Astrocyte of the spinal cord (primary cell): ENCODE results near the gene LYST.
"Not testable (repeated sequence)": the region's sequence is repeated elsewhere in the genome, so short reads cannot be mapped to it uniquely, and the experiment has no call there.

Experiments
- DNase-seq: peaks from one replicate; pipeline ENCODE4 v3.0.0; 2011; ENCODE audit warnings: low read depth, low spot score
- H3K4me3 ChIP-seq: 2 replicates; pipeline ENCODE4 v1.5.1; 2011; ENCODE audit warnings: low read depth, mild to moderate bottlenecking, low read length, moderate library complexity
- in situ Hi-C: cut with HindIII; loops from 2 replicates; pipeline ENCODE4 v1.10.0; 2017; ENCODE audit warnings: low sequenced_read_pairs
- TF ChIP-seq, protein P1 (sequence below): IDR thresholded peaks from 2 replicates; pipeline ENCODE4 v1.5.1; 2012; ENCODE audit warnings: low read depth, mild to moderate bottlenecking, low read length, inconsistent platforms

LYST gene

DNA sequence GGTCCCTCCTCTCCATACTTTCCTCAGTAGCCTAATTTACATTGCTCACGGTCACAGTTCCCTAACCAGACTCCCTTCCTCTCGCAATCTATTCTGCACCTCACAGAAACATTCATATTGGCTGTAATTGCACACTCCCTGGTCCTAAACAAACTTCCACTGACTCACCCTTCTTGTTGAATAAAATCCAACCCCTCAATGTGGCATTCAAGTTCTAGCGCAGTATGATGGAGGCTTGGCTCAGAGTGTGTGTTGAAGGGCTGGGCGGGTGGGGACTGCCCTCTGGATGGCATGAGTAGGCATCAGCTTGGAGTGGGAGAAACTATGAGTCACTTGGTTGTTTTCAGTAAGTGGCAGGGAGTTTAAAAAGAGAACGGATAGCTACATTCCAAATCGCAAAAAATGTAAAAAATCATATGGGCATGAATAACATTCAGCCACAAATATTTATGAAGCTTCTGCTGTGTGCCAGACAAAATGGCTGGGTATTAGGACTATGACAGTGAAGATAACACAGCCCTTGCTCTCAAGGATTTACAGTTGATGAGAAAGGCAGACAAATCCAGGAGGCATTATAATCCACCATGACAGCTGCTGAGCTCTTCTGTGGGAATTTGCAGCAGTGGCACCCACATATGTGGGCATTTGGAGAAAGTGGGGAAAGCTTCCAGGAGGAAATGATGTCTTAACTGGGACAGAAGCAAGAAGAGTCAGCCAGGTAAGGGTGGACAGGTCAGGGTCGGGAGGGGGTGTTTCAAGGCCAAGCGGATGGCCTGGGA lies 42.2 kb upstream of the LYST start:
- no peak overlapping the region for H3K4me3 ChIP-seq
- TF ChIP-seq, protein P1, sequence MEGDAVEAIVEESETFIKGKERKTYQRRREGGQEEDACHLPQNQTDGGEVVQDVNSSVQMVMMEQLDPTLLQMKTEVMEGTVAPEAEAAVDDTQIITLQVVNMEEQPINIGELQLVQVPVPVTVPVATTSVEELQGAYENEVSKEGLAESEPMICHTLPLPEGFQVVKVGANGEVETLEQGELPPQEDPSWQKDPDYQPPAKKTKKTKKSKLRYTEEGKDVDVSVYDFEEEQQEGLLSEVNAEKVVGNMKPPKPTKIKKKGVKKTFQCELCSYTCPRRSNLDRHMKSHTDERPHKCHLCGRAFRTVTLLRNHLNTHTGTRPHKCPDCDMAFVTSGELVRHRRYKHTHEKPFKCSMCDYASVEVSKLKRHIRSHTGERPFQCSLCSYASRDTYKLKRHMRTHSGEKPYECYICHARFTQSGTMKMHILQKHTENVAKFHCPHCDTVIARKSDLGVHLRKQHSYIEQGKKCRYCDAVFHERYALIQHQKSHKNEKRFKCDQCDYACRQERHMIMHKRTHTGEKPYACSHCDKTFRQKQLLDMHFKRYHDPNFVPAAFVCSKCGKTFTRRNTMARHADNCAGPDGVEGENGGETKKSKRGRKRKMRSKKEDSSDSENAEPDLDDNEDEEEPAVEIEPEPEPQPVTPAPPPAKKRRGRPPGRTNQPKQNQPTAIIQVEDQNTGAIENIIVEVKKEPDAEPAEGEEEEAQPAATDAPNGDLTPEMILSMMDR, result no peak
- DNase-seq, result peak; percentile 82
- in situ Hi-C loops, result no loop called here

DNA sequence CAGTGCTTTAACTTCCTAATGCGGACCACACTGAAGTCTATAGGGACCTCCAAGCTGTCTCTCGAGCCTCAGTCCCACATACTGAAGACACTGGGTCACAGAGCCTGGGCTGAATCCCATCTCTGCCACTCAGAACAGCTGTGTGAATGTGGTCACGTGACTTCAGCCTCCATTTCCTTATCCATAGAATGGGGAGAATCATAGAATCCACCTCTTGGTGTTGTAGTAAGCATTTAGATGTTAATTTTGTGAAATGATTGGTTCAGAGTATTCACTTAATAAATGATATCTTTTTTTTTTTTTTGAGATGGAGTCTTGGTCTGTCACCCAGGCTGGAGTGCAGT lies 41.2 kb upstream of the LYST start:
- TF ChIP-seq, protein P1, result no peak
- no peak overlapping the region for H3K4me3 ChIP-seq
- in situ Hi-C loops, result no loop called here
- DNase-seq, result no peak

DNA sequence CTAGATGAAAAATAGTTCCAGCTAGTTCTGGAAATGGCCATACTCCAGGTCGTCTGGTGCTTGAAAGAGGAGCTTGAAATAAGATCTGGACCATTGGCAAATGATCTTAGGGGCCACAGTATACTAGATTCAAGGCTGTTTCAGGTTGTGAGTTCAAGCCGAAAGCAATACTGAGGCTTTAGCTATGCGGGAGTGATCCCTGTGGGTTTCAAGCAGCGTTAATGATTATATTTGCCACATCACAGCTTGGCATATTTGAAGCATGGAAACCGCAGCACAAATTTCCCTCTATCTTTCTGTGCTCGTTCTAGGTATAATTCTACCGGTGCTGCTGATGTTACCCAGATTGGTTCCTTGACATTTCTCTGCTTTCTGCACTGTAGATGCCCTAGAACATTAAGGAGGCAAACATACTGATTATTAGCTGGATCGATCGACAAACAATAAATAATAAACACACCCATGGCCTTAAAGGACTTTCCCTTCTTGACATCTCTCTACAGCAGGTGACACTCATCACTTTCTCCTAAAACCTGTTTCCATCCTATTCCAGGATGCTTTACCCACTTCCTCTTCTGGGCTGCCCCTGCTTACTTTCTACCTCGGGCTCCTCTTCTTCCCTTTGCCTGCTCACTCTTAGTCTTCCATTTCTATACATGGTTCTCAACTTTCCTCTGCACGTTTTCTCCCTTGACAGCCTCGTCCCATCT lies 40.6 kb upstream of the LYST start:
- no peak overlapping the region for H3K4me3 ChIP-seq
- DNase-seq, result no peak
- TF ChIP-seq, protein P1, result no peak
- in situ Hi-C loops, result no loop called here

DNA sequence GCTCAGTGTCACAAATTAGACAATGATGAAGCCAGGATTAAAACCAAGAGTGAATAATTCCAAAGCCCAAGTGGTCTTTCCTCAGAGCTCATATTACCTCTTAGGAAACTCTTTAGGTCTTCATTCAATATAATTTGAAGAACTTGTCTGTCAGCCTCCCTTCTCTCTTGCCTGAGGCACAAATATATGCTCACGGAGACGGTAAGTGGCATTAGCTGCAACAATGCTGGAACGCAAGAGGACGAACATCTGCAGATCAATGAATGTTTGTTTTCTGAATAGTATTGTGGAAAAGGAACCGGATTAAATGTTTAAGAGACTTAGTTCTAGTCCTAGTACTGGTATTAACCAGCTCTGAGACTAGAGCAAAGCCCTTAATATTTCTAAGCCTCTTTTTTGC lies 39.7 kb upstream of the LYST start:
- TF ChIP-seq, protein P1, result no peak
- in situ Hi-C loops, result no loop called here
- no peak for DNase-seq
- no peak overlapping the region for H3K4me3 ChIP-seq

DNA sequence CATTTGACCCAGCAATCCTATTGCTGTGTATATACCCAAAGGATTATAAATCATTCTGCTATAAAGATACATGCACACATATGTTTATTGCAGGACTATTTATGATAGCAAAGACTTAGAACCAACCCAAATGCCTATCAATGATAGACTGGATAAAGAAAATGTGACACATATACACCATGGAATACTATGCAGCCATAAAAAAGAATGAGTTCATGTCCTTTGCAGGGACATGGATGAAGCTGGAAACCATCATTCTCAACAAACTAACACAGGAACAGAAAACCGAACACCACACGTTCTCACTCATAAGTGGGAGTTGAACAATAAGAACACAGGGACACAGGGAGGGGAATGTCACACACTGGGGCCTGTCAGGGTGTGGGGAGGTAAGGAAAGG lies 37.1 kb upstream of the LYST start:
- H3K4me3 ChIP-seq, DNase-seq, in situ Hi-C loops: not testable (repeated sequence)

DNA sequence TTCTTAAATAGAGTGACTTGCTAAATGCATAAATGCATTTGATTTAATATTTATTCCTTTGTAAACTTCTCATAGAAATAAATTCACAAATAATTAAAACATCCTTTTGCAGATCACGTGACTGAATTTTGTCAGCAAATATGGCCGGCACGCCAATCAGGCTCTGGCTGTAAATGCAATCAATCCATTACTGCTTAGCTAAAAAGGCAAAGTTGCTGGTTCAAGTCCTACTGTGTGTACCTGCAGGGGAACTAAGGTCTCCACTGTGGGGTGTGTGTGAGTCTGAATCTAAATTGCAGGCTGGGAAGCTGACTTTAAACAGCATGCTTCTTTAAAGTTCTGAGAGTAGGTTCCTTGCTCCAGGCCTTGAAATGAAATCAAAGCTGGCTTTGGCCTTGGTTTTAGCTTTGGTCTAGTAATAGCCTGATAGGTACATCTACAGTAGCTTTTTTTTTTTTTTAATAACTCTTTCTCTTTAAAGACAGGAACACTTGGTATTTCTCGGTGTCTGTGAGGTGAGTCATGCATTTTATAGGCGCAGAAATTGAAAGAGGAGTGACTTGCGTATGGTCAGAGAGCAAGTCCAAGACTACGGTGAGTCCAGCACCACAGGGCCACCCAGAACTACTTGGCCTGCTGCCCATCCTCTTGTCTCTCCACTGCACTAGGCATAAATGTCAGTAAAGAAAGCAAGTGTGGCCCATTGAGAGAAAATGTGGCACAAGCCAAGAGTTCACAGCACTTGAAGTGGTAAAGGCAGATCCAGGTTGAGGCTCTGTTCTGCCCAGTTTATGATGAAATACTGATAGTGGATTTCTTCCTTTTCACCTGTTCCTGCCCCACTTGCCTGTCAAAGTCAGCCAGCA lies 36.2 kb upstream of the LYST start:
- in situ Hi-C loops, result no loop called here
- DNase-seq, result peak; percentile 92
- TF ChIP-seq, protein P1, result no peak
- no peak overlapping the region for H3K4me3 ChIP-seq
